ENCODE results near the gene SYAP1. TPM values are rescaled to one million over a fixed set of nuclear protein-coding genes. Genes with fewer than 3 reads are reported as not detected.

The SYAP1 gene
- total and polyA plus RNA-seq, 9 of the 15 experiments (the other 6 are each of a cell fraction or from before 2014, with no cell fraction given) = 5.7 to 35.3 (median 27.6) TPM

DNA sequence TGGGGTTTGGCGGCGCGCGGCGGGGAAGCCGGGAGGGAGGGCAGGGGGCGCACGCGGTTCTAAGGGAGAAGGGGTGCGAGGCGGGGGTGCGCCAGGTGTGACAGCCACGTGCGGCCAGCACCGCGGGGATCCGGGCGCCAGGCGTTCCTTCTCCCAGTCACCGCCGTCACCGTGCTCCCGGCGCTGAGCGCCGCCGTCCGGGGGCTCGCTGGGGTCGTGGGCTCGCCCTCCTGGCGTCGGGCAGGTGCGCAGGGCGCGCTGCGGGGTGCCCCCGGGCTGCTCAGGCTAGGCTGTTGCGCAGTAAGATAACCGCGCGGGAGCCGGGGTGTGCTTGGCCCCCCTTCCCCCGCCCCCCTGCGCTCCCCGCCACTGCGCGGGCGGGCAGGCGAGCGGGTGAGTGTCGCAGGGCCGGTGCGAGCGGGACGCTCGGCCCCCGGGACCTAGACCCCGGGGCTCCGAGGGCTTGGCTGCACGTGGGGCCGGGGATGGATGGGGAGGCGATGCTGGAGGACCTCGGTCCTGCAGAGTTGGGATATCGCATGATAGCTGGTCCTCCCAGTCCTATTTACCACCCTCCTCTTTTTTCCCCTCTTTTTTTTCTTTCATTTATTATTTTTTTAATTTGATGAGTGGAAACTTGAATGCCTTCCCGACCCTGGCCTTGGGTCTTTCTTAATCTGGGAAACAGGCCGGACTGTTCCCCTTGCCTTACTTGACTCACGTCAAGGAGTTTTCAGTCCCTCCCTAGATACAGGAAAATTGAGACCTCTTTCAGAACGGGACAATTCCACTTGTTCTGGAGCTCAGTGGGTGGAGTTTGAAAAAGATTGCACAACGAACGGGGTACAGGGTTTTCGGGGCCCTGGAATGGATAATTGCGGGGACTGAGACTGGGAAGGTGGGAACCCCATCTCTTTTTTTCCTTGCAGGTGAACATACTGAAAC lies 67.7 kb downstream of the SYAP1 start (continued):
- TF ChIP-seq NRF1 (conservative IDR thresholded peaks at IDR 0.05 in 1 of 2, IDR thresholded peaks at IDR 0.05 in 1 of 2) = peak in 1 of 2 experiments; percentile 36; a peak in 3 of 4 replicates
- TF ChIP-seq, protein P1, sequence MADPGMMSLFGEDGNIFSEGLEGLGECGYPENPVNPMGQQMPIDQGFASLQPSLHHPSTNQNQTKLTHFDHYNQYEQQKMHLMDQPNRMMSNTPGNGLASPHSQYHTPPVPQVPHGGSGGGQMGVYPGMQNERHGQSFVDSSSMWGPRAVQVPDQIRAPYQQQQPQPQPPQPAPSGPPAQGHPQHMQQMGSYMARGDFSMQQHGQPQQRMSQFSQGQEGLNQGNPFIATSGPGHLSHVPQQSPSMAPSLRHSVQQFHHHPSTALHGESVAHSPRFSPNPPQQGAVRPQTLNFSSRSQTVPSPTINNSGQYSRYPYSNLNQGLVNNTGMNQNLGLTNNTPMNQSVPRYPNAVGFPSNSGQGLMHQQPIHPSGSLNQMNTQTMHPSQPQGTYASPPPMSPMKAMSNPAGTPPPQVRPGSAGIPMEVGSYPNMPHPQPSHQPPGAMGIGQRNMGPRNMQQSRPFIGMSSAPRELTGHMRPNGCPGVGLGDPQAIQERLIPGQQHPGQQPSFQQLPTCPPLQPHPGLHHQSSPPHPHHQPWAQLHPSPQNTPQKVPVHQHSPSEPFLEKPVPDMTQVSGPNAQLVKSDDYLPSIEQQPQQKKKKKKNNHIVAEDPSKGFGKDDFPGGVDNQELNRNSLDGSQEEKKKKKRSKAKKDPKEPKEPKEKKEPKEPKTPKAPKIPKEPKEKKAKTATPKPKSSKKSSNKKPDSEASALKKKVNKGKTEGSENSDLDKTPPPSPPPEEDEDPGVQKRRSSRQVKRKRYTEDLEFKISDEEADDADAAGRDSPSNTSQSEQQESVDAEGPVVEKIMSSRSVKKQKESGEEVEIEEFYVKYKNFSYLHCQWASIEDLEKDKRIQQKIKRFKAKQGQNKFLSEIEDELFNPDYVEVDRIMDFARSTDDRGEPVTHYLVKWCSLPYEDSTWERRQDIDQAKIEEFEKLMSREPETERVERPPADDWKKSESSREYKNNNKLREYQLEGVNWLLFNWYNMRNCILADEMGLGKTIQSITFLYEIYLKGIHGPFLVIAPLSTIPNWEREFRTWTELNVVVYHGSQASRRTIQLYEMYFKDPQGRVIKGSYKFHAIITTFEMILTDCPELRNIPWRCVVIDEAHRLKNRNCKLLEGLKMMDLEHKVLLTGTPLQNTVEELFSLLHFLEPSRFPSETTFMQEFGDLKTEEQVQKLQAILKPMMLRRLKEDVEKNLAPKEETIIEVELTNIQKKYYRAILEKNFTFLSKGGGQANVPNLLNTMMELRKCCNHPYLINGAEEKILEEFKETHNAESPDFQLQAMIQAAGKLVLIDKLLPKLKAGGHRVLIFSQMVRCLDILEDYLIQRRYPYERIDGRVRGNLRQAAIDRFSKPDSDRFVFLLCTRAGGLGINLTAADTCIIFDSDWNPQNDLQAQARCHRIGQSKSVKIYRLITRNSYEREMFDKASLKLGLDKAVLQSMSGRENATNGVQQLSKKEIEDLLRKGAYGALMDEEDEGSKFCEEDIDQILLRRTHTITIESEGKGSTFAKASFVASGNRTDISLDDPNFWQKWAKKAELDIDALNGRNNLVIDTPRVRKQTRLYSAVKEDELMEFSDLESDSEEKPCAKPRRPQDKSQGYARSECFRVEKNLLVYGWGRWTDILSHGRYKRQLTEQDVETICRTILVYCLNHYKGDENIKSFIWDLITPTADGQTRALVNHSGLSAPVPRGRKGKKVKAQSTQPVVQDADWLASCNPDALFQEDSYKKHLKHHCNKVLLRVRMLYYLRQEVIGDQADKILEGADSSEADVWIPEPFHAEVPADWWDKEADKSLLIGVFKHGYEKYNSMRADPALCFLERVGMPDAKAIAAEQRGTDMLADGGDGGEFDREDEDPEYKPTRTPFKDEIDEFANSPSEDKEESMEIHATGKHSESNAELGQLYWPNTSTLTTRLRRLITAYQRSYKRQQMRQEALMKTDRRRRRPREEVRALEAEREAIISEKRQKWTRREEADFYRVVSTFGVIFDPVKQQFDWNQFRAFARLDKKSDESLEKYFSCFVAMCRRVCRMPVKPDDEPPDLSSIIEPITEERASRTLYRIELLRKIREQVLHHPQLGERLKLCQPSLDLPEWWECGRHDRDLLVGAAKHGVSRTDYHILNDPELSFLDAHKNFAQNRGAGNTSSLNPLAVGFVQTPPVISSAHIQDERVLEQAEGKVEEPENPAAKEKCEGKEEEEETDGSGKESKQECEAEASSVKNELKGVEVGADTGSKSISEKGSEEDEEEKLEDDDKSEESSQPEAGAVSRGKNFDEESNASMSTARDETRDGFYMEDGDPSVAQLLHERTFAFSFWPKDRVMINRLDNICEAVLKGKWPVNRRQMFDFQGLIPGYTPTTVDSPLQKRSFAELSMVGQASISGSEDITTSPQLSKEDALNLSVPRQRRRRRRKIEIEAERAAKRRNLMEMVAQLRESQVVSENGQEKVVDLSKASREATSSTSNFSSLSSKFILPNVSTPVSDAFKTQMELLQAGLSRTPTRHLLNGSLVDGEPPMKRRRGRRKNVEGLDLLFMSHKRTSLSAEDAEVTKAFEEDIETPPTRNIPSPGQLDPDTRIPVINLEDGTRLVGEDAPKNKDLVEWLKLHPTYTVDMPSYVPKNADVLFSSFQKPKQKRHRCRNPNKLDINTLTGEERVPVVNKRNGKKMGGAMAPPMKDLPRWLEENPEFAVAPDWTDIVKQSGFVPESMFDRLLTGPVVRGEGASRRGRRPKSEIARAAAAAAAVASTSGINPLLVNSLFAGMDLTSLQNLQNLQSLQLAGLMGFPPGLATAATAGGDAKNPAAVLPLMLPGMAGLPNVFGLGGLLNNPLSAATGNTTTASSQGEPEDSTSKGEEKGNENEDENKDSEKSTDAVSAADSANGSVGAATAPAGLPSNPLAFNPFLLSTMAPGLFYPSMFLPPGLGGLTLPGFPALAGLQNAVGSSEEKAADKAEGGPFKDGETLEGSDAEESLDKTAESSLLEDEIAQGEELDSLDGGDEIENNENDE (IDR thresholded peaks at IDR 0.05; ENCODE audit: low read depth, low read length) = no peak
- TF ChIP-seq L3MBTL2 (IDR thresholded peaks at IDR 0.05) = peak; percentile 54; the same call in 1 of the 2 replicates
- no peak for TF ChIP-seq CREBBP (IDR thresholded peaks at IDR 0.05; ENCODE audit: low read depth, low read length)
- 0 out of 4 replicates have a peak, but pooled peaks of 1 of the 2 experiments have one; percentile 34 for TF ChIP-seq SIN3A (IDR thresholded peaks at IDR 0.05; ENCODE audit: borderline replicate concordance in 2 of 2, control insufficient read depth in 1 of 2, low read depth in 2 of 2, low read length in 2 of 2)
- 0 out of 2 replicates have a peak, but pooled peaks have one; percentile 9 for TF ChIP-seq ZFX (CRISPR knock-in tag; IDR thresholded peaks at IDR 0.05)
- no peak for TF ChIP-seq ZNF699 (CRISPR knock-in tag; IDR thresholded peaks at IDR 0.05; ENCODE audit: insufficient replicate concordance)
- TF ChIP-seq ZBTB7A (IDR thresholded peaks at IDR 0.05; ENCODE audit: borderline replicate concordance, control insufficient read depth, low read depth, low read length) = peak; percentile 38; the same call in 1 of the 2 replicates
- 0 out of 2 replicates have a peak, but pooled peaks have one; percentile 7 for TF ChIP-seq MYC (IDR thresholded peaks at IDR 0.05; ENCODE audit: low read depth, low read length)
- no peak for TF ChIP-seq MYC (CRISPR knock-in tag; IDR thresholded peaks at IDR 0.05; ENCODE audit: borderline replicate concordance, low read depth)
- TF ChIP-seq TEAD1 (CRISPR knock-in tag; IDR thresholded peaks at IDR 0.05) = 0 out of 4 replicates have a peak, but pooled peaks of 1 of the 2 experiments have one; percentile 39
- no peak for TF ChIP-seq HMGXB4 (CRISPR knock-in tag; IDR thresholded peaks at IDR 0.05)

Data from K562 (cell line).